GM12892 (cell line): Measurements from ENCODE around the gene LSAMP.
"Not testable (repeated sequence)": the region's sequence is repeated elsewhere in the genome, so short reads cannot be mapped to it uniquely, and the experiment has no call there.

ENCODE experiments used
- DNase-seq: peaks from one replicate; pipeline ENCODE4 v3.0.0; 2011; ENCODE audit not compliant: insufficient read length
- FAIRE-seq: peaks from 2 replicates; lab custom pipeline; 2011; peaks lifted over from hg19 to GRCh38; lab: Jason Lieb, UNC
- POLR2A ChIP-seq: IDR thresholded peaks from 2 replicates; pipeline ENCODE4 v1.6.1; 2011; ENCODE audit warnings: low read depth, low read length, control low read depth
- POLR2AphosphoS5 ChIP-seq: IDR thresholded peaks from 2 replicates; pipeline ENCODE4 v1.6.1; 2011; ENCODE audit warnings: low read depth, low read length, control low read depth
- TAF1 ChIP-seq: IDR thresholded peaks from 2 replicates; pipeline ENCODE4 v1.6.1; 2011; ENCODE audit warnings: low read depth, mild to moderate bottlenecking, control low read depth, low read length, borderline replicate concordance

Gene LSAMP

DNA sequence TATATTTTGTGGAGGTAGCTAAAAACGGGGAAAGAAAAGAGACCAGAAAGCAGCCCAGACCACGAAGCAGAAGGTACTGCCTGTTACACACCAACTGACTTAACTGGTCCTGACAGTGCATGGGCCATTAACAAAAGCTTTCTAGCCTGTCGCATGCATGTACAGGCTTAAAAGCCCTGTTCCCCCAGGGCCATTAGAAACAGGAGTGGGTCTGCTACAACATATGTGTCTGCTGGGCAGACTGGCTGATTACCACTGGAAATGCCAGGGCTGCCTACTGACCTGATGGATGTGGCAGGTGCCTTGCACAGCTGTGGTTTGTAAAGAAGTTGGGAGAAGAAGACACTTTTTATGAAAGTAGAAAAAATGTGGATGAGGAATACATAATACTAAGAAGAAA, 684.6 kb downstream of the LSAMP start:
- no peak for FAIRE-seq
- TF ChIP-seq POLR2AphosphoS5 = no peak
- no peak for TF ChIP-seq TAF1
- no peak for TF ChIP-seq POLR2A
- no peak for DNase-seq

GRCh38 chr3:115758076-115758763, 687.1 kb downstream of the LSAMP start:
- FAIRE-seq (no peak), DNase-seq (no peak)
- no peak for TF ChIP-seq TAF1
- no peak for TF ChIP-seq POLR2AphosphoS5
- TF ChIP-seq POLR2A = no peak

DNA sequence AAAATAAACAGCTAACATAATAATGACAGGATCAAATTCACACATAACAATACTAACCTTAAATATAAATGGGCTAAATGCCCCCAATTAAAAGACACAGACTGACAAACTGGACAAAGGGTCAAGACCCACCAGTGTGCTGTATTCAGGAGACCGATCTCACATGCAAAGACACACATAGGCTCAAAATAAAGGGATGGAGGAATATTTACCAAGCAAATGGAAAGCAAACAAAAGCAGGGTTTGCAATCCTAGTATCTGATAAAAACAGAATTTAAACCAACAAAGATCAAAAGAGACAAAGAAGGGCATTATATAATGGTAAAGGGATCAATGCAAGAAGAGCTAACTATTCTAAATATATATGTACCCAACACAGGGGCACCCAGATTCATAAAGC, 692.3 kb downstream of the LSAMP start:
- not testable (repeated sequence) for FAIRE-seq

More for the DNA sequence above, 692.3 kb downstream of the LSAMP start:
- not testable (repeated sequence) for DNase-seq
